Lower leg skin (tissue), 3 donors: ENCODE results near the gene SLC25A23.
"Not testable (repeated sequence)": the region's sequence is repeated elsewhere in the genome, so short reads cannot be mapped to it uniquely, and the experiment has no call there.

Experiments used
- CTCF ChIP-seq, 3 donors: fragments of 450-650 bp; IDR thresholded peaks; one replicate each; pipeline ENCODE4 v1.5.1; 2016; ENCODE audit warnings: antibody characterized with exemption in 3 of 3, mild to moderate bottlenecking in 3 of 3, moderate library complexity in 2 of 3
- POLR2A ChIP-seq, 2 donors: fragments of 450-650 bp; IDR thresholded peaks; one replicate each; pipeline ENCODE4 v1.6.1; 2016 to 2017; ENCODE audit warnings: antibody characterized with exemption in 2 of 2, mild to moderate bottlenecking in 1 of 2, moderate library complexity in 1 of 2

GRCh38 chr19:6400062-6400944 is 59.3 kb downstream of the SLC25A23 start:
- TF ChIP-seq CTCF, POLR2A (IDR thresholded peaks at IDR 0.05): not testable (repeated sequence)
